DOHH2 (cell line): Measurements from ENCODE around the gene IMMP2L.

ENCODE experiments used
- EZH2phosphoT487 ChIP-seq: fragments of 200-600 bp; sonication (generic); IDR thresholded peaks from 2 replicates; pipeline ENCODE4 v1.6.1; 2017; ENCODE audit warnings: borderline replicate concordance, mild to moderate bottlenecking, antibody characterized with exemption, low read length, moderate library complexity, mixed read lengths
- TF ChIP-seq, protein P1 (sequence below): fragments of 200-600 bp; sonication (generic); IDR thresholded peaks from one replicate; pipeline ENCODE4 v1.5.1; 2014; ENCODE audit warnings: antibody characterized with exemption, mild to moderate bottlenecking, low read depth, low read length; ENCODE audit not compliant: poor library complexity, severe bottlenecking

DNA sequence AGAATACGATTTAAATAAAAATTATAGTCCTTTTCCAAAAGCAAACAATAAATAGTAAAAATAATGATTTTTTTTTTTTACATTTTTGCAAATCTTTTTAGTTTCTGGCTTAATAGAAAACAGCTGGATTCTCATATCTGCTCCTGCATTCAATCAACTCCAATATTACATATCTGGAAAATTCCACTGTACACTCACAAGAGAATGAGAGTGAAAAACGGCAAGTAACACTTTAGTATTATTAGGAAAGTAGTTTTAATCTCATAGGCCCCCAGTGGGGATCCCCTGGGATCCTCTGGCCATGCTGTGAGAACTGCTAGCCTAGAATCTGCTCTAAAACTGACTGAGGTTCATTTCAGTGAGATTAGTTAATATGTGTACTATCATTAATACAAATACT is 599.9 kb downstream of the IMMP2L start:
- TF ChIP-seq, protein P1, sequence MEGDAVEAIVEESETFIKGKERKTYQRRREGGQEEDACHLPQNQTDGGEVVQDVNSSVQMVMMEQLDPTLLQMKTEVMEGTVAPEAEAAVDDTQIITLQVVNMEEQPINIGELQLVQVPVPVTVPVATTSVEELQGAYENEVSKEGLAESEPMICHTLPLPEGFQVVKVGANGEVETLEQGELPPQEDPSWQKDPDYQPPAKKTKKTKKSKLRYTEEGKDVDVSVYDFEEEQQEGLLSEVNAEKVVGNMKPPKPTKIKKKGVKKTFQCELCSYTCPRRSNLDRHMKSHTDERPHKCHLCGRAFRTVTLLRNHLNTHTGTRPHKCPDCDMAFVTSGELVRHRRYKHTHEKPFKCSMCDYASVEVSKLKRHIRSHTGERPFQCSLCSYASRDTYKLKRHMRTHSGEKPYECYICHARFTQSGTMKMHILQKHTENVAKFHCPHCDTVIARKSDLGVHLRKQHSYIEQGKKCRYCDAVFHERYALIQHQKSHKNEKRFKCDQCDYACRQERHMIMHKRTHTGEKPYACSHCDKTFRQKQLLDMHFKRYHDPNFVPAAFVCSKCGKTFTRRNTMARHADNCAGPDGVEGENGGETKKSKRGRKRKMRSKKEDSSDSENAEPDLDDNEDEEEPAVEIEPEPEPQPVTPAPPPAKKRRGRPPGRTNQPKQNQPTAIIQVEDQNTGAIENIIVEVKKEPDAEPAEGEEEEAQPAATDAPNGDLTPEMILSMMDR = no peak
- TF ChIP-seq EZH2phosphoT487 = no peak
